Measurements from ENCODE around the gene SMIM32. TPM values are rescaled to one million over a fixed set of nuclear protein-coding genes. Genes with fewer than 3 reads are reported as not detected.
A peak's percentile ranks its signal among the peaks of the same experiment; 100 is the strongest.

The SMIM32 gene
- total and polyA plus RNA-seq, 2 donors (not counting 1 experiment from before 2014, with no cell fraction given), result not detected

DNA sequence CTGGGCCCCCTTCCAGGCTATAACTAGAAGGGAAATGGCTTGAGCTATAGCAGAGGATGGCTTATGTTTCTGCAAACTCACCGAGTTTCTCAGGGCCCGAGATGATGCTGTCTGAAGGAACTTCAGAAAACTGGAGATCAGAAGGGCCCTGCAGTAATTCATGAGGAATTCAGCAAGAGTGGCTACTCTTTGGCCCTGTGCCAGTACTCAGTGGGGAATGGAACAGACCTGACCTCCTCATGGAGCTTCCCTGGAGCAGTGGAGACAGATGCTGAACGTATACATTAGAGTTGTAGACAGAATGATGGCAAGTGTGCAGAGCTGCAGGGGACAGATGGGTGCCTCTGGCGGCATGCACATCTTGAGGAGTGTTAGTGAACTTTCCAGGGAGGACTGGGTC lies 17.3 kb upstream of the SMIM32 start:
- H3K27ac ChIP-seq (ENCODE audit: insufficient read depth, low read length), result no peak overlapping the region
- no peaks in the 10 kb centered on the region for H3K9me3 ChIP-seq (ENCODE audit: control insufficient read depth, insufficient read depth, low read depth, low read length)
- H3K27me3 ChIP-seq (ENCODE audit: control insufficient read depth, insufficient read depth, low read length), result peaks cover 2% of the 10 kb centered on the region
- H3K36me3 ChIP-seq (ENCODE audit: control insufficient read depth, insufficient read depth, low read length), result no peaks in the 10 kb centered on the region
- no peaks in the 10 kb centered on the region for H3K79me2 ChIP-seq (ENCODE audit: control insufficient read depth, insufficient read depth, low read length)
- H2AFZ ChIP-seq (ENCODE audit: low read length), result no peak overlapping the region
- TF ChIP-seq, protein P1, sequence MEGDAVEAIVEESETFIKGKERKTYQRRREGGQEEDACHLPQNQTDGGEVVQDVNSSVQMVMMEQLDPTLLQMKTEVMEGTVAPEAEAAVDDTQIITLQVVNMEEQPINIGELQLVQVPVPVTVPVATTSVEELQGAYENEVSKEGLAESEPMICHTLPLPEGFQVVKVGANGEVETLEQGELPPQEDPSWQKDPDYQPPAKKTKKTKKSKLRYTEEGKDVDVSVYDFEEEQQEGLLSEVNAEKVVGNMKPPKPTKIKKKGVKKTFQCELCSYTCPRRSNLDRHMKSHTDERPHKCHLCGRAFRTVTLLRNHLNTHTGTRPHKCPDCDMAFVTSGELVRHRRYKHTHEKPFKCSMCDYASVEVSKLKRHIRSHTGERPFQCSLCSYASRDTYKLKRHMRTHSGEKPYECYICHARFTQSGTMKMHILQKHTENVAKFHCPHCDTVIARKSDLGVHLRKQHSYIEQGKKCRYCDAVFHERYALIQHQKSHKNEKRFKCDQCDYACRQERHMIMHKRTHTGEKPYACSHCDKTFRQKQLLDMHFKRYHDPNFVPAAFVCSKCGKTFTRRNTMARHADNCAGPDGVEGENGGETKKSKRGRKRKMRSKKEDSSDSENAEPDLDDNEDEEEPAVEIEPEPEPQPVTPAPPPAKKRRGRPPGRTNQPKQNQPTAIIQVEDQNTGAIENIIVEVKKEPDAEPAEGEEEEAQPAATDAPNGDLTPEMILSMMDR (conservative IDR thresholded peaks at IDR 0.05 in 1 of 2, IDR thresholded peaks at IDR 0.05 in 1 of 2; ENCODE audit: low read depth in 1 of 2, low read length in 2 of 2), result no peak
- no peak overlapping the region for H3K9ac ChIP-seq (ENCODE audit: insufficient read depth, low read length)
- no peaks in the 10 kb centered on the region for H4K20me1 ChIP-seq (ENCODE audit: control insufficient read depth, extremely low read depth, insufficient read depth, low read length)
- DNase-seq (ENCODE audit: low read depth in 2 of 2), result peak in 1 of 2 donors; percentile 22
- no peak overlapping the region for H3K4me3 ChIP-seq (replicated peaks in 1 of 4; ENCODE audit: control extremely low read depth in 1 of 4, insufficient read depth in 1 of 4, low read depth in 3 of 4, low read length in 4 of 4)
- no peak overlapping the region for H3K4me2 ChIP-seq (ENCODE audit: extremely low read depth, insufficient read depth, low read length)
- no peaks in the 10 kb centered on the region for H3K4me1 ChIP-seq (ENCODE audit: control insufficient read depth, extremely low read depth, insufficient read depth, low read length)

DNA sequence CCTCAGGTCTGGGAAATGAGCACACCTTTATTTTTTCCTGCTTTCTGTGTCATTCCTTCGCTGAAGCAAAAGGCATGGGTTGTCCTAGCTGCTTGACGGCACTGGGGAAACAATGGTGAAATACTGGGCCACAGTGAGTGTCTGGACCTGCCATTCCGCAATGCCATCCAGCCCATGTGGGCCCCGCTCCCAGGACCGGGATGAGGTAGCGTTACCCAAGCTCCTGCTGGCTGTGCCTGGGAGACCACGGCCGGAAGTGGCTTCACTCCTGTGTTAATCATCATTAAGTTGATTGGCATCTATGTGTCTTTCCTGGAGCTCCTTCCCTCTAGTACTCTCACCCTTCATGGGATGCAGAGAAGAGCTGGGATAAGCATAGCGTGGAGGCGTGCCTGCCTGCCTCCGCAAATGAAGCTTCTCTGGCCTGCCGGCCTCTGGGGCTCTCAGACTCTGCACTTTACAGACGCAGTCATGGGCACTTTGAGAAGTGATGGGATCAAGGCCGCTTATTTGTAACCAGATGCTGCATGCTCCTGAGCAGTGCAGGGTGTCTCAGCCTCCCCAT lies 16.5 kb upstream of the SMIM32 start:
- Histone ChIP-seq H4K20me1 (ENCODE audit: control insufficient read depth, extremely low read depth, insufficient read depth, low read length) (no peaks in the 10 kb centered on the region), H3K9ac (ENCODE audit: insufficient read depth, low read length) (no peak overlapping the region), H3K36me3 (ENCODE audit: control insufficient read depth, insufficient read depth, low read length) (no peaks in the 10 kb centered on the region), H3K4me1 (ENCODE audit: control insufficient read depth, extremely low read depth, insufficient read depth, low read length) (no peaks in the 10 kb centered on the region), H3K9me3 (ENCODE audit: control insufficient read depth, insufficient read depth, low read depth, low read length) (no peaks in the 10 kb centered on the region), H3K27ac (ENCODE audit: insufficient read depth, low read length) (no peak overlapping the region), H2AFZ (ENCODE audit: low read length) (no peak overlapping the region), H3K4me3 (replicated peaks in 1 of 4; ENCODE audit: control extremely low read depth in 1 of 4, insufficient read depth in 1 of 4, low read depth in 3 of 4, low read length in 4 of 4) (no peak overlapping the region), H3K4me2 (ENCODE audit: extremely low read depth, insufficient read depth, low read length) (no peak overlapping the region), H3K27me3 (ENCODE audit: control insufficient read depth, insufficient read depth, low read length) (peaks cover 2% of the 10 kb centered on the region), H3K79me2 (ENCODE audit: control insufficient read depth, insufficient read depth, low read length) (no peaks in the 10 kb centered on the region)
- no peak for TF ChIP-seq EZH2 (IDR thresholded peaks at IDR 0.05; ENCODE audit: low read length, missing control alignments)
- TF ChIP-seq, protein P1 (conservative IDR thresholded peaks at IDR 0.05 in 1 of 2, IDR thresholded peaks at IDR 0.05 in 1 of 2; ENCODE audit: low read depth in 1 of 2, low read length in 2 of 2), result no peak
- no peak for DNase-seq (ENCODE audit: low read depth in 2 of 2)

DNA sequence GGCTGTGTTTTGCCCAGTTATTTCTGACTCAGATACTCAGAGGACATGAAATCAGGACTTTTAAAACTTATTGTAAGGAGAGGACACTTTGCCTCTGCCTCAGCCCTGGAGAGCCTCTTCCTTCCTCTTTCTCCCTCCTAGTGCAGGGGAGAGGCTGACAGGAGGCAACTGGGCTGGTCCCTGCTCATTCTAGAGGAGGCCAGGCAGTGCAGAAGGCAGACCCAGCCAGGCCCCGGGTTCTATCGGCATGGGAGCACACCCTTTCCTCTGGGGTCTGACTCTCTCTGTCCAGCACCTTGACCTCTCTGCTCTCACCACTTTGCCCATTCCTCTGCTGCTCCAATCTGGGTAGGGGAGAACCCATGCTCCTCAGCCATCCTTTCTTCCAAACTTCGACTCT lies 16.0 kb upstream of the SMIM32 start:
- Histone ChIP-seq H3K27ac (ENCODE audit: insufficient read depth, low read length) (no peak overlapping the region), H3K79me2 (ENCODE audit: control insufficient read depth, insufficient read depth, low read length) (no peaks in the 10 kb centered on the region), H3K27me3 (ENCODE audit: control insufficient read depth, insufficient read depth, low read length) (peaks cover 2% of the 10 kb centered on the region), H3K4me3 (replicated peaks in 1 of 4; ENCODE audit: control extremely low read depth in 1 of 4, insufficient read depth in 1 of 4, low read depth in 3 of 4, low read length in 4 of 4) (no peak overlapping the region), H3K4me2 (ENCODE audit: extremely low read depth, insufficient read depth, low read length) (no peak overlapping the region), H3K36me3 (ENCODE audit: control insufficient read depth, insufficient read depth, low read length) (no peaks in the 10 kb centered on the region), H4K20me1 (ENCODE audit: control insufficient read depth, extremely low read depth, insufficient read depth, low read length) (no peaks in the 10 kb centered on the region), H3K4me1 (ENCODE audit: control insufficient read depth, extremely low read depth, insufficient read depth, low read length) (no peaks in the 10 kb centered on the region), H3K9ac (ENCODE audit: insufficient read depth, low read length) (no peak overlapping the region), H3K9me3 (ENCODE audit: control insufficient read depth, insufficient read depth, low read depth, low read length) (no peaks in the 10 kb centered on the region), H2AFZ (ENCODE audit: low read length) (no peak overlapping the region)
- TF ChIP-seq, protein P1 (conservative IDR thresholded peaks at IDR 0.05 in 1 of 2, IDR thresholded peaks at IDR 0.05 in 1 of 2; ENCODE audit: low read depth in 1 of 2, low read length in 2 of 2), result no peak
- no peak for TF ChIP-seq EZH2 (IDR thresholded peaks at IDR 0.05; ENCODE audit: low read length, missing control alignments)
- DNase-seq (ENCODE audit: low read depth in 2 of 2), result no peak

Data from fibroblast of lung (primary cell).